DLD1 (cell line): ENCODE measurements around the gene FUT4.

Source experiments
- in situ Hi-C: cut with HindIII; loops from 2 replicates; pipeline ENCODE4 v1.10.0; 2017; ENCODE audit warnings: low sequenced_read_pairs

FUT4 gene

GRCh38 chr11:94597896-94598295 is 54.2 kb downstream of the FUT4 start:
- in situ Hi-C loops = no loop called here
